ENCODE measurements around the gene DHRS13. TPM values are rescaled to one million over a fixed set of nuclear protein-coding genes. Genes with fewer than 3 reads are reported as not detected.

DHRS13 gene
- total and polyA plus RNA-seq, 2 experiments from 2014 or later = 2.6 to 5.2 TPM

DNA sequence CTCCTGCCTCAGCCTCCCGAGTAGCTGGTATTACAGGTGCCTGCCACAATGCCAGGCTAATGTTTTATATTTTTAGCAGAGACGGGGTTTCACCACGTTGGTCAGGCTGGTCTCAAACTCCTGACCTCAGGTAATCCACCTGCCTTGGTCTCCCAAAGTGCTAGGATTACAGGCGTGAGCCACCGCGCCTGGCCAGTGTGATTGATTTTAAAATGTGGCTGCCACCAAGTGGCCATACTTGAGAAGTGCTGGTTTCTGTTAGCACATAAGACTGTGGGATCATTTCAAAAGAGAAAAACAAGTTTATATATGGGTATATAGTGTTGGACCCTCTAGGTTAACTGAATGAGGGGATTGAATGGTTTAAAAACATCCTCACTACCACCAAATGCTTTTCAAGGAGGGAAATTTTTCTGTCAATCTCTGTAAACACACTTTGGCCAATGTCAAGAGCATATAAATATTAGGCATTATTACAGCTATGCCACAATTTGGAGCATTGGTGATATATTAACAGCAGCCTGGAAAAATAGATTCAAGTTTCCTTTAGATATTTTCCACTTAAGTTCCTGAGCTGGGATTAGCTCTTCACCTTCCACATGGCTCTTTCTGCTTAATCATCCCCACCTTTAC, 13.5 kb upstream of the DHRS13 start:
- no peak overlapping the region for H3K4me3 ChIP-seq
- no peaks in the 10 kb centered on the region for H3K9me2 ChIP-seq (ENCODE audit: insufficient read depth)
- H3F3A ChIP-seq (ENCODE audit: insufficient read depth) = peaks cover 14% of the 10 kb centered on the region
- H3K27ac ChIP-seq = no peak overlapping the region
- TF ChIP-seq EZH2phosphoT487 (IDR thresholded peaks at IDR 0.05; ENCODE audit: insufficient read depth, low read depth) = no peak
- TF ChIP-seq EZH2 (IDR thresholded peaks at IDR 0.05; ENCODE audit: insufficient read depth, poor library complexity, severe bottlenecking) = no peak
- H4K20me1 ChIP-seq (ENCODE audit: insufficient read depth) = no peaks in the 10 kb centered on the region
- no peaks in the 10 kb centered on the region for H3K4me1 ChIP-seq (ENCODE audit: insufficient read depth)
- in situ Hi-C loops (cut with MboI) = no loop called here
- peaks cover 22% of the 10 kb centered on the region for H3K79me2 ChIP-seq (ENCODE audit: insufficient read depth)
- H3K4me2 ChIP-seq (ENCODE audit: unreplicated experiment) = no peak overlapping the region
- H2AFZ ChIP-seq = no peak overlapping the region
- WGBS, 2 experiments (ENCODE audit: low coverage in 1 of 2, low lambda C conversion rate in 2 of 2, missing lambda C conversion rate in 2 of 2) = 56 to 73% methylated on average over 5 to 6 of the region's 6 CpGs
- peak; percentile 67 for DNase-seq
- H3K27me3 ChIP-seq (replicated peaks; ENCODE audit: insufficient read depth) = no peaks in the 10 kb centered on the region
- no peaks in the 10 kb centered on the region for H3K9me3 ChIP-seq (ENCODE audit: low read depth)
- H3K9ac ChIP-seq = no peak overlapping the region
- peaks cover 76% of the 10 kb centered on the region for H3K36me3 ChIP-seq (ENCODE audit: low read depth)

GRCh38 chr17:28912938-28913333, 10.1 kb upstream of the DHRS13 start:
- no peaks in the 10 kb centered on the region for H4K20me1 ChIP-seq (ENCODE audit: insufficient read depth)
- in situ Hi-C loops (cut with MboI) = no loop called here
- WGBS, 2 experiments (ENCODE audit: low coverage in 1 of 2, low lambda C conversion rate in 2 of 2, missing lambda C conversion rate in 2 of 2) = 75 to 85% methylated on average over 6 of the region's 6 CpGs
- H3K9me2 ChIP-seq (ENCODE audit: insufficient read depth) = no peaks in the 10 kb centered on the region
- no peak overlapping the region for H3K27ac ChIP-seq
- TF ChIP-seq EZH2phosphoT487 (IDR thresholded peaks at IDR 0.05; ENCODE audit: insufficient read depth, low read depth) = no peak
- no peak for TF ChIP-seq EZH2 (IDR thresholded peaks at IDR 0.05; ENCODE audit: insufficient read depth, poor library complexity, severe bottlenecking)
- H3F3A ChIP-seq (ENCODE audit: insufficient read depth) = peaks cover 25% of the 10 kb centered on the region
- H3K9me3 ChIP-seq (ENCODE audit: low read depth) = no peaks in the 10 kb centered on the region
- H3K27me3 ChIP-seq (replicated peaks; ENCODE audit: insufficient read depth) = no peaks in the 10 kb centered on the region
- H3K9ac ChIP-seq = no peak overlapping the region
- no peak for DNase-seq
- H2AFZ ChIP-seq = no peak overlapping the region
- H3K79me2 ChIP-seq (ENCODE audit: insufficient read depth) = peaks cover 15% of the 10 kb centered on the region
- no peak overlapping the region for H3K4me2 ChIP-seq (ENCODE audit: unreplicated experiment)
- H3K4me3 ChIP-seq = no peak overlapping the region
- H3K36me3 ChIP-seq (ENCODE audit: low read depth) = peaks cover 67% of the 10 kb centered on the region
- H3K4me1 ChIP-seq (ENCODE audit: insufficient read depth) = peaks cover 11% of the 10 kb centered on the region

GRCh38 chr17:28912281-28912937, 9.5 kb upstream of the DHRS13 start:
- Histone ChIP-seq H3K4me1 (ENCODE audit: insufficient read depth) (peaks cover 11% of the 10 kb centered on the region), H3K4me2 (ENCODE audit: unreplicated experiment) (no peak overlapping the region), H3K27me3 (replicated peaks; ENCODE audit: insufficient read depth) (no peaks in the 10 kb centered on the region), H4K20me1 (ENCODE audit: insufficient read depth) (no peaks in the 10 kb centered on the region), H3K36me3 (ENCODE audit: low read depth) (peaks cover 63% of the 10 kb centered on the region), H3K9me2 (ENCODE audit: insufficient read depth) (no peaks in the 10 kb centered on the region), H2AFZ (no peak overlapping the region), H3K9me3 (ENCODE audit: low read depth) (no peaks in the 10 kb centered on the region), H3F3A (ENCODE audit: insufficient read depth) (peaks cover 20% of the 10 kb centered on the region), H3K9ac (no peak overlapping the region), H3K79me2 (ENCODE audit: insufficient read depth) (peaks cover 15% of the 10 kb centered on the region), H3K27ac (no peak overlapping the region), H3K4me3 (no peak overlapping the region)
- in situ Hi-C loops (cut with MboI) = no loop called here
- 84 to 85% methylated on average over 19 to 20 of the region's 20 CpGs for WGBS, 2 experiments (ENCODE audit: low coverage in 1 of 2, low lambda C conversion rate in 2 of 2, missing lambda C conversion rate in 2 of 2)
- peak; percentile 40 for DNase-seq
- TF ChIP-seq EZH2phosphoT487 (IDR thresholded peaks at IDR 0.05; ENCODE audit: insufficient read depth, low read depth) = no peak
- TF ChIP-seq EZH2 (IDR thresholded peaks at IDR 0.05; ENCODE audit: insufficient read depth, poor library complexity, severe bottlenecking) = no peak

DNA sequence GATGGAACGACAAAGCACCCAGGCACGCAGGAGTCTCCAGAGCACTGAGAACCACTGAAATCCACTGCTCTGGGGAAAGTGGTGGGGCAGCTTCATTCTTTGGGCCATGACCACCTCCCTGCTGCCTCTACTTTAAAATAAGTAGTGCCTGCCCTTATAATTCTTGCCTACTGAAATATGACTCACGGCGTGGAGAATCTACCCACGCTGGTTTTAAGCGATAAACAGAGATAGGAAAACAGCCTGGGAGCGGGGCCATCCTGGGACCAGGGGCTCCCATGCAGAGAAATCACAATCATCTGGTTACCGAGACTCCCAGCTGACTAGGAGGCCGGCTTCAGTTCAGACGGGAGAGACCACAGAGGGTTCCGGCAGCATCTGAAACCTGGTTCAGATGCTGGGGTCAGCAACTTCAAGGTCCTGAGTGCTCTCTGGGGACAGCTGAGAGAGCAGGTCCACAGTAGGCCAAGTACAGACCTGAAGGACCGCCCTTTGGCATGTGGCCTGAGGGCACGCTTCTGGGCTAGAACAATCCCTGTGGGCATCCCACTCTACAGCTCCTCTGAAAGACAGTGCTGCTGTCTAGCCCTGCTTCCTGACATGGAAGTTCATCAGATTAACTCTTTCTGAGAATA, 8.6 kb upstream of the DHRS13 start:
- no peak overlapping the region for H3K27ac ChIP-seq
- in situ Hi-C loops (cut with MboI) = no loop called here
- no peaks in the 10 kb centered on the region for H3K27me3 ChIP-seq (replicated peaks; ENCODE audit: insufficient read depth)
- H3K9me2 ChIP-seq (ENCODE audit: insufficient read depth) = no peaks in the 10 kb centered on the region
- H3K4me2 ChIP-seq (ENCODE audit: unreplicated experiment) = no peak overlapping the region
- peaks cover 18% of the 10 kb centered on the region for H3F3A ChIP-seq (ENCODE audit: insufficient read depth)
- H4K20me1 ChIP-seq (ENCODE audit: insufficient read depth) = no peaks in the 10 kb centered on the region
- no peak overlapping the region for H2AFZ ChIP-seq
- H3K4me3 ChIP-seq = no peak overlapping the region
- peaks cover 60% of the 10 kb centered on the region for H3K36me3 ChIP-seq (ENCODE audit: low read depth)
- no peak overlapping the region for H3K9ac ChIP-seq
- no peaks in the 10 kb centered on the region for H3K9me3 ChIP-seq (ENCODE audit: low read depth)
- WGBS, 2 experiments (ENCODE audit: low coverage in 1 of 2, low lambda C conversion rate in 2 of 2, missing lambda C conversion rate in 2 of 2) = 95 to 98% methylated on average over 13 of the region's 13 CpGs
- TF ChIP-seq EZH2phosphoT487 (IDR thresholded peaks at IDR 0.05; ENCODE audit: insufficient read depth, low read depth) (no peak), EZH2 (IDR thresholded peaks at IDR 0.05; ENCODE audit: insufficient read depth, poor library complexity, severe bottlenecking) (no peak)
- H3K4me1 ChIP-seq (ENCODE audit: insufficient read depth) = peaks cover 11% of the 10 kb centered on the region
- DNase-seq = no peak
- peaks cover 11% of the 10 kb centered on the region for H3K79me2 ChIP-seq (ENCODE audit: insufficient read depth)

All from GM23248 (cell line).